GM19025 (cell line): ENCODE data around the gene RCHY1.

Source experiments
- ATAC-seq: cut with Tn5 transposase; IDR thresholded peaks from one replicate; pipeline ENCODE4 v1.9.1; 2021; ENCODE audit warnings: mild to moderate bottlenecking, low read depth, moderate library complexity; ENCODE audit not compliant: unreplicated experiment

The RCHY1 gene

GRCh38 chr4:75432683-75433082 lies 81.5 kb downstream of the RCHY1 start:
- ATAC-seq, result no peak

GRCh38 chr4:75429208-75429607 lies 85.0 kb downstream of the RCHY1 start:
- no peak for ATAC-seq
